HCEC 1CT (cell line): ENCODE data around the gene SLC50A1.

Source experiments
- DNase-seq: peaks from one replicate; pipeline ENCODE4 v3.0.0-alpha.2; 2017

The SLC50A1 gene

GRCh38 chr1:155171836-155172731, 36.4 kb downstream of the SLC50A1 start:
- no peak for DNase-seq

- peak; percentile 95 for DNase-seq
These were observed 37.3 kb downstream of the SLC50A1 start, which contains the start of gene KRTCAP2 for GRCh38 chr1:155172732-155173477. TSS of gene KRTCAP2 (minus strand) at chr1:155173304. CDS start at chr1:155173224, 80 bp downstream.

- peak; percentile 53 for DNase-seq
These were observed 38.0 kb downstream of the SLC50A1 start, which contains the start of gene TRIM46 for GRCh38 chr1:155173478-155174323. TSS of gene TRIM46 (plus strand) at chr1:155173849. CDS start at chr1:155173967, 118 bp downstream.

GRCh38 chr1:155174324-155175280, 39.0 kb downstream of the SLC50A1 start:
- no peak for DNase-seq

- no peak for DNase-seq
These were observed 39.8 kb downstream of the SLC50A1 start for GRCh38 chr1:155175281-155175926.

GRCh38 chr1:155175927-155176371, 40.3 kb downstream of the SLC50A1 start:
- DNase-seq = no peak

- peak; percentile 55 for DNase-seq
These were observed 41.0 kb downstream of the SLC50A1 start for GRCh38 chr1:155176544-155177071.

GRCh38 chr1:155177192-155177917, 41.7 kb downstream of the SLC50A1 start:
- DNase-seq = no peak

GRCh38 chr1:155177918-155178281, 42.2 kb downstream of the SLC50A1 start:
- DNase-seq = no peak

- no peak for DNase-seq
These were observed 42.9 kb downstream of the SLC50A1 start for GRCh38 chr1:155178441-155179111.

- no peak for DNase-seq
These were observed 43.7 kb downstream of the SLC50A1 start for GRCh38 chr1:155179112-155180031.

GRCh38 chr1:155181371-155182051, 45.9 kb downstream of the SLC50A1 start:
- DNase-seq = no peak

- no peak for DNase-seq
These were observed 46.4 kb downstream of the SLC50A1 start for GRCh38 chr1:155182052-155182550.

GRCh38 chr1:155183775-155184221, 48.1 kb downstream of the SLC50A1 start:
- DNase-seq = no peak

- no peak for DNase-seq
These were observed 48.7 kb downstream of the SLC50A1 start for GRCh38 chr1:155184351-155184811.

GRCh38 chr1:155184835-155185782, 49.5 kb downstream of the SLC50A1 start:
- no peak for DNase-seq
